SK-N-MC (cell line): ENCODE results near the gene EFHD1.

ENCODE experiments used
- EZH2 ChIP-seq: fragments of 200-600 bp; sonication (generic); IDR thresholded peaks from one replicate; pipeline ENCODE4 v1.6.1; 2017; ENCODE audit warnings: antibody characterized with exemption
- FOXP2 ChIP-seq: optimal IDR thresholded peaks from 2 replicates; pipeline ENCODE3; 2011; ENCODE audit warnings: mild to moderate bottlenecking, moderate library complexity; ENCODE audit not compliant: insufficient read depth; ENCODE audit errors: extremely low read length, control extremely low read depth
- POLR2AphosphoS5 ChIP-seq: IDR thresholded peaks from 2 replicates; pipeline ENCODE4 v1.6.1; 2012; ENCODE audit warnings: mild to moderate bottlenecking, low read depth, low read length, borderline replicate concordance

DNA sequence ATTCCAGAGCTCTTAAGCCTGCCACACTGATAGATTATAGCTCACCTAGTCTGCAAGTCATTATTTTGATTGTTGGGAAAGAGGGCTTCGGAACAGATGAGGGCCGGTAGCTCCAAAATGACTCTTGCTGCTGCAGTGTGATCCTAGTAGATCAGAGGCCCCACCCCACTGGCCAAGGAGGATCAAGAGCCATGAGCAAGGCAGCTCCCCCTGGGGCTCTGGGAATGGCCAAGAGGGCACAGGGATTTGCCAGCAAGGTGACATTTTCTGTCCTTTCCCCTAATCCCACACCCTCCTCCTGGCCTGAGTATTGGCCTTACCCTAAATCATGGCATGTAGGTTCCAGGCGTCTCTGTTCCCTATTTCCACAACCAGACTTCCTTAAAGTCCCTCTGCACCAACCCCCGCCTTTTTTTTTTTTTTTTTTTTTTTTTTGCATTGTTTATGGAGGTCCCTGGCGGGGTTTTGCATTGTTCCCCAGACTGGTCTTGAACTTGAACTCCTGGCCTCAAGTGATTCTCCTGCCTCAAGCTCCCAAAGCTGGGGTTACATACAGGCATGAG is 46.4 kb upstream of the EFHD1 start:
- TF ChIP-seq POLR2AphosphoS5 = no peak
- TF ChIP-seq EZH2 = no peak
- no peak for TF ChIP-seq FOXP2
